D341Med (cell line): ENCODE results near the gene FAM241A.
A peak's percentile ranks its signal among the peaks of the same experiment; 100 is the strongest.

ENCODE experiments used
- DNase-seq: peaks from one replicate; pipeline ENCODE4 v3.0.0; 2012; ENCODE audit warnings: low spot score

FAM241A gene

GRCh38 chr4:112214390-112215264 is 69.4 kb downstream of the FAM241A start:
- peak; percentile 35 for DNase-seq

DNA sequence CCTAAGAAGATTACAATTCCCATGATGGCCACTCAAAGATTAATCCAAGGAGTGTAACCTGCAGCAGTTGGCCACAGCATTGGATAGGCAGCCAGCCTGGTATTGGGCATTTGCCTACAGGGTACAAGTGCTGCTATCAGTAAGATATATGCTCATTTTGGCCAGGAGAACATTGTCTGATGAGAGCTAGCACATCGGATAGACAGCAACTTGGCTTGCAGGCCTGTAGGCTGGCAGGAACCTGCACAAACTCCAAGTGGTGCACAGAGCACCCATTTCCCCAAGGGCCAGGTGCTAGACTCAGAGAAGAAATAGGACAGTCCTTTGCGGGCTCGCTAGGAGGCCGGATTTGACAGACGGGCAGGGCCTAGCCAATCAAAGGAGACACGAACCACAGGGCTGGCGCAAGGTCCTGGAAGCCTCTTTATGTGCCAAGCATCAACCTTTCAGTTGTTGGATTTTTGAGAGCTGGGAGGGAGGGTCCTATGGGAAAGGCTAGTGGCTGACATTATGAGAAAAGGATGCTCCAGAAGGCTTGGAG is 74.6 kb downstream of the FAM241A start:
- peak; percentile 18 for DNase-seq

DNA sequence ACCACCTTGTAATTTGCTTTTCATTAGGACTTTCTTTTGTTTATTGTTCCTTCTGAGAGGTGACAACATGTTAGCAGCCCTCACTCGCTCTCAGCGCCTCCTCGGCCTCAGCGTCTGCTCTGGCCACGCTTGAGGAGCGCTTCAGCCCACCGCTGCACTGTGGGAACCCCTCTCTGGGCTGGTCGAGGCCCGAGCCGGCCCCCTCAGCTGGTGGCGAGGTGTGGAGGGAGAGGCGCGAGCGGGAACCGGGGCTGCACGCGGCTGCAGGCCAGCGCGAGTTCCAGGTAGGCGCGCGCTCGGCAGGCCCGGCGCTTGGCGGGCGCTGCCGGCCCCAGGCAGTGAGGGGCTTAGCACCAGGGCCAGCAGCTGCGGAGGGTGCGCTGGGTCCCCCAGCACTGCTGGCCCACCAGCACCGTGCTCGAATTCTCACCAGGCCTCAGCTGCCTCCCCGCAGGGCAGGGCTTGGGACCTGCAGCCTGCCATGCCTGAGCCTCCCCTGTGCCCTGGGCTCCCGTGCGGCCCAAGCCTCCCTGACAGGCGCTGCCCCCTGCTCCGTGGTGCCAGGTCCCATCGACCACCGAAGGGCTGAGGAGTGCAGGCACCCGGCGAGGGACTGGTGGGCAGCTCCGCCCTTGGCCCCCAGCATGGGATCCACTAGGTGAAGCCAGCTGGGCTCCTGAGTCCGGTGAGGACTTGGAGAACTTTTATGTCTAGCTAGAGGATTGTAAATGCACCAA is 77.1 kb downstream of the FAM241A start:
- DNase-seq = no peak

GRCh38 chr4:112225157-112225556 is 79.9 kb downstream of the FAM241A start:
- no peak for DNase-seq

- DNase-seq = peak; percentile 99
These were observed 85.9 kb downstream of the FAM241A start for GRCh38 chr4:112230879-112231778.

- peak; percentile 93 for DNase-seq
These were observed 86.8 kb downstream of the FAM241A start, which contains the start of gene AP1AR for GRCh38 chr4:112231779-112232713. Gene AP1AR, plus strand, starts transcription at chr4:112231787. Its CDS starts 305 bp downstream, at chr4:112232092.

DNA sequence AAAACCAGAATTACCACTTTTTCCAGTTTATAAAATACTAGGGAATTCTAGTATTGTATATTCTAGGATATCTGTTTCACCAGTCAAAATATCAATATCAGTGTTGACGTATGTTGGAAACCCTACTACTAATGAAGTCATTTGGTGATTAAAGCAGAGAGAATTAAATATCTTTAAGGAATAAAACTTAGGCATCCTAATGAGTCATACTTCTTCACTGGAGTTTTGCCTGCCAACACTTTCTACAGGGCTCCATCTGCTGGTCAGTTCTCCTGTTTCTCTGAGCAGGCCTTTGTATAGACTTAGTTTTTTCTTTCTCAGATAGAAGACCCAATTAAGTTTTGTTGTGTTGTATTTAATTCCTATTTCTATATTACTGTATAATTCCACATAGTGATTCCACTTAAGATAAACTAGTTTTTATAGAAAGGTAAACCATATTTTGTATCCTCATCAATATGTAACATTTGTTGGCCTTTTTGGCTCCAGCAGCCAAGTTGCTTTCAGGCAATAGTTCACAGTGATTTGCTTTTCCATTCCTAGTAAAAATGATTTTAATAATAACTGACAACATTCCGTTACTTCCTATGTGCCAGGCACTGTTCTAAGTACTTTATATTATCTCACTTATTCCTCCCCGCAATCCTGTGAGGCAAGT is 89.8 kb downstream of the FAM241A start:
- DNase-seq = peak; percentile 48

GRCh38 chr4:112236040-112236439 is 90.8 kb downstream of the FAM241A start:
- DNase-seq = no peak

- DNase-seq = no peak
These were observed 93.6 kb downstream of the FAM241A start for GRCh38 chr4:112238833-112239232.
